GM18870 (cell line): ENCODE data around the gene VAMP1.
"Not testable (repeated sequence)": the region's sequence is repeated elsewhere in the genome, so short reads cannot be mapped to it uniquely, and the experiment has no call there.

Experiments used
- ATAC-seq: cut with Tn5 transposase; IDR thresholded peaks from one replicate; pipeline ENCODE4 v1.9.1; 2021; ENCODE audit warnings: moderate library complexity; ENCODE audit not compliant: unreplicated experiment

VAMP1 gene

GRCh38 chr12:6451348-6452244, 18.9 kb downstream of the VAMP1 start, which contains the start of gene TAPBPL:
TSS of gene TAPBPL (plus strand) at chr12:6452042. CDS start at chr12:6452249, 207 bp downstream.
- peak; percentile 59 for ATAC-seq

GRCh38 chr12:6450869-6451347, 19.6 kb downstream of the VAMP1 start:
- ATAC-seq = no peak

GRCh38 chr12:6450091-6450868, 20.2 kb downstream of the VAMP1 start:
- no peak for ATAC-seq

GRCh38 chr12:6444704-6445688, 25.5 kb downstream of the VAMP1 start, which contains the start of gene CD27:
TSS of gene CD27 (plus strand) at chr12:6444955. CDS start at chr12:6445096, 141 bp downstream.
- no peak for ATAC-seq

- ATAC-seq = no peak
These were observed 26.4 kb downstream of the VAMP1 start for GRCh38 chr12:6444031-6444430.

GRCh38 chr12:6443361-6443983, 27.0 kb downstream of the VAMP1 start:
- ATAC-seq = no peak

- ATAC-seq = no peak
These were observed 27.6 kb downstream of the VAMP1 start for GRCh38 chr12:6442836-6443235.

- no peak for ATAC-seq
These were observed 30.1 kb downstream of the VAMP1 start for GRCh38 chr12:6440391-6440790.

GRCh38 chr12:6438345-6438744, 32.1 kb downstream of the VAMP1 start:
- no peak for ATAC-seq

GRCh38 chr12:6437586-6437985, 32.9 kb downstream of the VAMP1 start:
- ATAC-seq = no peak

GRCh38 chr12:6435961-6436715, 34.3 kb downstream of the VAMP1 start:
- no peak for ATAC-seq

GRCh38 chr12:6434205-6435140, 36.0 kb downstream of the VAMP1 start:
- ATAC-seq = no peak

GRCh38 chr12:6432991-6433390, 37.5 kb downstream of the VAMP1 start:
- no peak for ATAC-seq

- ATAC-seq = no peak
These were observed 40.1 kb downstream of the VAMP1 start for GRCh38 chr12:6430124-6430989.

GRCh38 chr12:6428326-6428725, 42.2 kb downstream of the VAMP1 start:
- ATAC-seq = no peak

GRCh38 chr12:6427796-6428195, 42.7 kb downstream of the VAMP1 start:
- ATAC-seq = not testable (repeated sequence)
